ENCODE results near the gene MT1X.

The MT1X gene

DNA sequence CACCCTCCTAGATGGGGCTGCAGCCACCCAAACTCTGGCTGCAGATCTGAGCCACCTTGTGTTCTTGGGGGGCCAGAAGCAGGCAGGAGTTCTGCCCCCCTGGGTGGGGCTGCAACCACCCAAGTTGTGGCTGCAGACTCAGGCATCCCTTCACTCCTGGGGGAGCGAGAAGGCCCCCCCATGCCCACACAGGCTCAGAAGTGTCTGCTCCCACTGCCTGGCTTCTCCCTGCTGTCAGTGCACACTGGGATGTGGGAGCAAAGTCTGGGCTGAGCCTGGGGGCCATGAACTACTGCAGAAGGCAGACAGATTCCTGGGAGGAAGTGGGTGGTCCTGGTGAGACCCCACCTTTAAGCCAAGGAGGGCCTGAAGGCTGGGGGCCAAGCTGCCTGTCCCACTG is 13.0 kb downstream of the MT1X start:
- Histone ChIP-seq H3K36me3 (ENCODE audit: control insufficient read depth in 1 of 2, insufficient read depth in 2 of 2, low read length in 2 of 2) (no peaks in the 10 kb centered on the region), H2AK5ac (ENCODE audit: low read length) (no peak overlapping the region), H3K4me3 (ENCODE audit: low read depth, low read length) (no peak overlapping the region), H3K14ac (ENCODE audit: low read length) (no peak overlapping the region), H3K4ac (ENCODE audit: low read depth, low read length) (no peak overlapping the region), H2AFZ (ENCODE audit: insufficient read depth, low read length, poor library complexity) (no peak overlapping the region), H3K27ac (ENCODE audit: low read depth, low read length) (no peak overlapping the region), H3K9ac (ENCODE audit: low read length) (no peak overlapping the region), H3K4me2 (ENCODE audit: low read length) (no peak overlapping the region), H3K18ac (ENCODE audit: low read length) (no peak overlapping the region), H4K8ac (ENCODE audit: low read depth, low read length) (no peak overlapping the region), H3K27me3 (ENCODE audit: insufficient read depth, low read length) (no peaks in the 10 kb centered on the region), H2BK12ac (ENCODE audit: low read length) (no peak overlapping the region), H2BK120ac (ENCODE audit: insufficient read depth, low read length, poor library complexity) (no peak overlapping the region), H3K23ac (ENCODE audit: low read length) (no peak overlapping the region), H3K4me1 (ENCODE audit: control insufficient read depth in 1 of 2, insufficient read depth in 2 of 2, low read length in 2 of 2) (peaks cover 5 to 7% of the 10 kb centered on the region in 2 experiments), H3K79me2 (ENCODE audit: control insufficient read depth, insufficient read depth, low read length, poor library complexity) (no peaks in the 10 kb centered on the region), H4K91ac (ENCODE audit: low read depth, low read length) (no peak overlapping the region), H3K79me1 (ENCODE audit: low read length) (no peaks in the 10 kb centered on the region), H4K12ac (ENCODE audit: low read depth, low read length) (no peak overlapping the region), H3K9me3 (ENCODE audit: insufficient read depth, low read depth, low read length) (peaks cover 5% of the 10 kb centered on the region), H2BK5ac (ENCODE audit: low read depth, low read length, poor library complexity) (no peak overlapping the region)
- WGBS (ENCODE audit: extremely low coverage, insufficient coverage, insufficient read length): no CpG with 5 or more reads among the region's 1 CpG
- DNase-seq: no peak

DNA sequence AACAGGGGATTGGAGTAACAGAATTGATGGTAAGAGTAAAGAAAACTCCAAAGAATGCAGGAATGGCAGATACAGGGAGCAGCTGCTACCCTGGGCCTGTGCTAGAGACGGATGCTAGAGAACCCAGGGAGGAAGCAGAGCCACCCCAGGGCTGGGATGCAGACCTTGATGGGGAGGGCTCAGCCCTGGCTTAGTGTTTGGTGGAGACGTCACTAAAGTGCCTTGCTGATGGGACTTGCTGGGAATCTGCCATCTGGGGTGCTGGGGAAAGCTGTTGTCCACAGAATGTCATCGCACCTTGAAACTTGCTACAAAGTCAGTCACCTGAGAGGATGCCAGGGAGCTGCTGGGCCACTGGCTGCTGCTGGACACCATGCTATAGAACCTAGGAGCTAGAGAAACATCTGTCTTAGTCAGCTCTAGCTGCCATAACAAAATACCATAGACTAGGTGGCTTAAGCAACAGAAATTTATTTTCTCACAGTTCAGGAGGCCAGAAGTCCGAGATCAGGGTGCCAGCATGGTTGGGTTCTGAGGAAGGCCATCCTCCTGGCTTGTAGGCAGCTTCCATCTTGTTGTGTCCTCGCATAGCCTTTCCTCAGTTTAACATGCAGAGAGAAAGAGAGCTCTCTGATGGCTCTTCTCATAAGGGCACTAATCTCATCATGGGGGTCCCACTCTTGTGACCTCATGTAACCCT is 15.3 kb downstream of the MT1X start:
- Histone ChIP-seq H3K18ac (ENCODE audit: low read length) (no peak overlapping the region), H3K14ac (ENCODE audit: low read length) (no peak overlapping the region), H2BK12ac (ENCODE audit: low read length) (no peak overlapping the region), H2AFZ (ENCODE audit: insufficient read depth, low read length, poor library complexity) (no peak overlapping the region), H3K4me3 (ENCODE audit: low read depth, low read length) (no peak overlapping the region), H3K4me1 (ENCODE audit: control insufficient read depth in 1 of 2, insufficient read depth in 2 of 2, low read length in 2 of 2) (no peaks in the 10 kb centered on the region), H4K8ac (ENCODE audit: low read depth, low read length) (no peak overlapping the region), H2BK5ac (ENCODE audit: low read depth, low read length, poor library complexity) (no peak overlapping the region), H3K27ac (ENCODE audit: low read depth, low read length) (no peak overlapping the region), H2BK120ac (ENCODE audit: insufficient read depth, low read length, poor library complexity) (no peak overlapping the region), H3K9me3 (ENCODE audit: insufficient read depth, low read depth, low read length) (peaks cover 3% of the 10 kb centered on the region), H4K91ac (ENCODE audit: low read depth, low read length) (no peak overlapping the region), H3K9ac (ENCODE audit: low read length) (no peak overlapping the region), H3K4ac (ENCODE audit: low read depth, low read length) (no peak overlapping the region), H3K4me2 (ENCODE audit: low read length) (no peak overlapping the region), H4K12ac (ENCODE audit: low read depth, low read length) (no peak overlapping the region), H3K36me3 (ENCODE audit: control insufficient read depth in 1 of 2, insufficient read depth in 2 of 2, low read length in 2 of 2) (no peaks in the 10 kb centered on the region), H3K79me1 (ENCODE audit: low read length) (no peaks in the 10 kb centered on the region), H3K79me2 (ENCODE audit: control insufficient read depth, insufficient read depth, low read length, poor library complexity) (no peaks in the 10 kb centered on the region), H2AK5ac (ENCODE audit: low read length) (no peak overlapping the region), H3K23ac (ENCODE audit: low read length) (no peak overlapping the region), H3K27me3 (ENCODE audit: insufficient read depth, low read length) (no peaks in the 10 kb centered on the region)
- DNase-seq: peak; percentile 85 to 87
- no CpG with 5 or more reads among the region's 5 CpGs for WGBS (ENCODE audit: extremely low coverage, insufficient coverage, insufficient read length)

GRCh38 chr16:56700195-56700594 is 17.9 kb downstream of the MT1X start:
- H4K12ac ChIP-seq (ENCODE audit: low read depth, low read length): no peak overlapping the region
- H3K4ac ChIP-seq (ENCODE audit: low read depth, low read length): no peak overlapping the region
- H3K4me2 ChIP-seq (ENCODE audit: low read length): no peak overlapping the region
- H4K91ac ChIP-seq (ENCODE audit: low read depth, low read length): no peak overlapping the region
- no peak overlapping the region for H3K4me3 ChIP-seq (ENCODE audit: low read depth, low read length)
- H3K14ac ChIP-seq (ENCODE audit: low read length): no peak overlapping the region
- H2BK5ac ChIP-seq (ENCODE audit: low read depth, low read length, poor library complexity): no peak overlapping the region
- H3K36me3 ChIP-seq (ENCODE audit: control insufficient read depth in 1 of 2, insufficient read depth in 2 of 2, low read length in 2 of 2): no peaks in the 10 kb centered on the region
- no peak overlapping the region for H2BK120ac ChIP-seq (ENCODE audit: insufficient read depth, low read length, poor library complexity)
- no peaks in the 10 kb centered on the region for H3K79me2 ChIP-seq (ENCODE audit: control insufficient read depth, insufficient read depth, low read length, poor library complexity)
- no peak overlapping the region for H3K23ac ChIP-seq (ENCODE audit: low read length)
- H3K18ac ChIP-seq (ENCODE audit: low read length): no peak overlapping the region
- no peak overlapping the region for H4K8ac ChIP-seq (ENCODE audit: low read depth, low read length)
- H2AFZ ChIP-seq (ENCODE audit: insufficient read depth, low read length, poor library complexity): no peak overlapping the region
- no peak overlapping the region for H3K9ac ChIP-seq (ENCODE audit: low read length)
- H2BK12ac ChIP-seq (ENCODE audit: low read length): no peak overlapping the region
- no peaks in the 10 kb centered on the region for H3K4me1 ChIP-seq (ENCODE audit: control insufficient read depth in 1 of 2, insufficient read depth in 2 of 2, low read length in 2 of 2)
- H3K9me3 ChIP-seq (ENCODE audit: insufficient read depth, low read depth, low read length): peaks cover 3% of the 10 kb centered on the region
- no peaks in the 10 kb centered on the region for H3K27me3 ChIP-seq (ENCODE audit: insufficient read depth, low read length)
- H3K79me1 ChIP-seq (ENCODE audit: low read length): no peaks in the 10 kb centered on the region
- H3K27ac ChIP-seq (ENCODE audit: low read depth, low read length): no peak overlapping the region
- WGBS (ENCODE audit: extremely low coverage, insufficient coverage, insufficient read length): no CpG with 5 or more reads among the region's 1 CpG
- DNase-seq: no peak
- no peak overlapping the region for H2AK5ac ChIP-seq (ENCODE audit: low read length)

GRCh38 chr16:56700631-56701030 is 18.4 kb downstream of the MT1X start:
- Histone ChIP-seq H2AK5ac (ENCODE audit: low read length) (no peak overlapping the region), H3K14ac (ENCODE audit: low read length) (no peak overlapping the region), H3K79me2 (ENCODE audit: control insufficient read depth, insufficient read depth, low read length, poor library complexity) (no peaks in the 10 kb centered on the region), H3K79me1 (ENCODE audit: low read length) (no peaks in the 10 kb centered on the region), H2AFZ (ENCODE audit: insufficient read depth, low read length, poor library complexity) (no peak overlapping the region), H4K91ac (ENCODE audit: low read depth, low read length) (no peak overlapping the region), H3K23ac (ENCODE audit: low read length) (no peak overlapping the region), H4K12ac (ENCODE audit: low read depth, low read length) (no peak overlapping the region), H2BK120ac (ENCODE audit: insufficient read depth, low read length, poor library complexity) (no peak overlapping the region), H3K4me2 (ENCODE audit: low read length) (no peak overlapping the region), H3K9me3 (ENCODE audit: insufficient read depth, low read depth, low read length) (peaks cover 5% of the 10 kb centered on the region), H3K36me3 (ENCODE audit: control insufficient read depth in 1 of 2, insufficient read depth in 2 of 2, low read length in 2 of 2) (no peaks in the 10 kb centered on the region), H3K18ac (ENCODE audit: low read length) (no peak overlapping the region), H3K4me3 (ENCODE audit: low read depth, low read length) (no peak overlapping the region), H3K4ac (ENCODE audit: low read depth, low read length) (no peak overlapping the region), H3K9ac (ENCODE audit: low read length) (no peak overlapping the region), H3K27ac (ENCODE audit: low read depth, low read length) (no peak overlapping the region), H2BK12ac (ENCODE audit: low read length) (no peak overlapping the region), H2BK5ac (ENCODE audit: low read depth, low read length, poor library complexity) (no peak overlapping the region), H3K27me3 (ENCODE audit: insufficient read depth, low read length) (no peaks in the 10 kb centered on the region), H3K4me1 (ENCODE audit: control insufficient read depth in 1 of 2, insufficient read depth in 2 of 2, low read length in 2 of 2) (no peaks in the 10 kb centered on the region), H4K8ac (ENCODE audit: low read depth, low read length) (no peak overlapping the region)
- WGBS (ENCODE audit: extremely low coverage, insufficient coverage, insufficient read length): no CpG with 5 or more reads among the region's 1 CpG
- no peak for DNase-seq

Measured in trophoblast cell (in vitro differentiated cells and primary cell).